HuH-7 (cell line): Measurements from ENCODE around the gene CLN3.
"Not testable (repeated sequence)": the region's sequence is repeated elsewhere in the genome, so short reads cannot be mapped to it uniquely, and the experiment has no call there.

Source experiments
- DNase-seq: peaks from one replicate; pipeline ENCODE4 v3.0.0; 2011; ENCODE audit warnings: low spot score

The CLN3 gene

DNA sequence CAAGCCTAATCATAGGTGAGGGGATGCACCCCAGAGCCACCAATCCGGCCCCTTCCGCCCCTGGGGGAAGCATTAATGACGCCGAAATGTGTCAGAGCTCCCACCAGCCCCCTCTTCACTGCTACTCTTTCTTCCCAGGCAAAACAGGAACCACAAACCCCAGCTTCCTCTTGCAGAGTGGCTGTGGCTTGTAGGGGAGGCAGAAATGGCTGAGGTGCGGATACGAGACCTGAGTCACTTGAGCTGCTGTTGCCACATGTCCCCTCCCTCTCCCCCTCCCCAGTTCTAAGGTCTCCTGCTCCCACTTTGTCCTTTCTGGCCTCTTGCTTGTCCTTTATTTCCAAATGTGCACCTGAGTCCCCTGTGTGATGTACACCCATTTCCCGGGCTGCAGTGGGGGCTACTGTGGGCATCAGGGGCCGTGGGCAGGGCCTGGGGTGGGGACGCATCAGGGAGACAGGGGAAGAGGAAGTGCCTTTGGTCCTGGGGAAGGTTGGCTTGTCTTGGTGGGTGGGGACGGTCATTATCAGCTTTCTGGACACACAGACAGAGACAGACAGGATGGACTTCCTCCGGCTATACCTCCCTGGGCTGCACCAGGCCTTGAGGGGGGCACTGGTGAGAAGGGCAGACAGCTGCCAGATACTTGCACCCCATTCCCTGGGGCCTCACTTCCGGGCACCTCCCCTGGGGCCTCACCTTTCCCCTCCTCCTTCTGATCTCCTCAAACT, 2.4 kb upstream of the CLN3 start, which contains the start of gene APOBR:
Gene APOBR (plus strand): TSS at position 523 of the 731 bp plus-strand sequence. CDS start 39 bp downstream, at position 562.
- DNase-seq: no peak

GRCh38 chr16:28492511-28492910, 637 bp upstream of the CLN3 start:
- DNase-seq: no peak

GRCh38 chr16:28491230-28491969, 474 bp downstream of the CLN3 start:
- peak; percentile 48 for DNase-seq

- DNase-seq: no peak
Measured at GRCh38 chr16:28486266-28486665, 5.6 kb downstream of the CLN3 start.

DNA sequence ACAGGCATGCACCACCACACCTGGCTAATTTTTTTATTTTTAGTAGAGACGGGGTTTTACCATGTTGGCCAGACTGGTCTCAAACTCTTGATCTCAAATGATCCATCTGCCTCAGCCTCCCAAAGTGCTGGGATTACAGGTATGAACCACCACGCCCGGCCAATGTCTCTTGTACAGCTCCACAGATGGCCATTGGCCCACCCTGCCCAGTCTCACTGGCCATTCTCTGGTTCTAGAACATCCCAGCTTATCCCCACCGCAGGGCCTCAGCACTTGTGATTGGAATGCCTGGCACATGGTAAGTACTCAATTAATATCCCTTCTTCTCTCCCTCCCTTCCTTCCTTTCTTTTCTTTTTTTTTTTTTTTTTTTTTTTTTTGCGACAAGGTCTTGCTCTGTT, 8.5 kb downstream of the CLN3 start:
- DNase-seq: not testable (repeated sequence)

DNA sequence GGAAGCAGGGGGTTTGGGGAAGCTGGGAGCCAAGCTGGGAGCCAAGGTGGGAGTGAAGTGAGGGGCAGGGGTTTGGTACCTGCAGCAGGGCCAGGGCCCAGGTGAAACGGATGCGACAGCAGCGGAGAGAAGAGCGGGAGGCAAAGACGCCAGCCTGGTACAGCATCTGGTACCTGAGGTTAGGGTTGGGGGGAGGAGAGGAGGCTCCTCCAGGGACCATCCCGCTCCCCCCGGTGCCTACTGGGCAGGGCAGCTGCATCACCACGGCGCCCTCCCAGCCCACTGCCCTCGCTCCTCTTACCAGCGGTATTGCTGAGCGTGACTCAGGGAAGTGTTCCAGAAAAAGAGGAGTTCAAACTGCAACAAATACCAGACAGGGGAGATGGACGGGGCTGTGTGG, 9.8 kb downstream of the CLN3 start:
- no peak for DNase-seq

GRCh38 chr16:28478506-28479180, 13.2 kb downstream of the CLN3 start:
- no peak for DNase-seq

- no peak for DNase-seq
Measured at GRCh38 chr16:28477311-28477920, 14.5 kb downstream of the CLN3 start.

DNA sequence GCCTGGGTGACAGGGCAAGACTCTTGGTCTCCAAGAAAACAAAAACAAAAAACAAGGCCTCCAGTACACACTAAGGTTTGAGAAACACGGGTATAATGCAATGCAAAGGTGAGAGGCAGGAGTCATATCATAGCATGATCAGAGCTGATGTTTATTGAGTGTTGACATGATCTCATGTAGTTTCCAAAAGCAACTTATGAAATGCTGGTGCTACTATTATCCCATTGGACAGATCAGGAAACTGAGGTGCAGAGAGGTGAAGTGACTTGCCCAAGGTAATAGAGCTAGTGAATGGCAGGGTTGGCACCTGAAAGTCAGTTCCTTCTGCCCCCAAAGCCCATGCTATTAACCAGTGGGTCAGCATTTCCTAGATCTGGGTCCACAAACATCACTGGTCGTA, 16.7 kb downstream of the CLN3 start:
- DNase-seq: no peak

- DNase-seq: no peak
Measured at GRCh38 chr16:28473714-28474265, 18.1 kb downstream of the CLN3 start.

DNA sequence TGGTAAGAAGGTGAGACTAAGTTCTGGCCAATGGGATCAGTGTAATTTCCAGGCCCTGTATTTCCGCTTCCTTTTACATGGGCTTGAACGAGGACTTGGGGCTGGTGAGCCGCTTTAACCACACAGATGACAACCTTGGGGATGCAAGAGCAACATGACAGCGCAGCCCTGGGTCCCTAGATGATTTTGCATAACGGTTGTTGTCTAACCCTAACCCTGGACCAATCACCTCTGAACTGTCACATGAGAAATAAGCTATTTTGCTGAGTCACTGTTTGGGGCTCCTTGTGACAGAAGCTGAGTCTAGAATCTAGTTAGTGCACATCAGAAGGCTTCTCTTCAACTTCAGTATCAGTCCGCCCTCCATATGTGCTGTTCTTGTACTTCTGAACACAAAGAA, 44.8 kb downstream of the CLN3 start:
- not testable (repeated sequence) for DNase-seq

DNA sequence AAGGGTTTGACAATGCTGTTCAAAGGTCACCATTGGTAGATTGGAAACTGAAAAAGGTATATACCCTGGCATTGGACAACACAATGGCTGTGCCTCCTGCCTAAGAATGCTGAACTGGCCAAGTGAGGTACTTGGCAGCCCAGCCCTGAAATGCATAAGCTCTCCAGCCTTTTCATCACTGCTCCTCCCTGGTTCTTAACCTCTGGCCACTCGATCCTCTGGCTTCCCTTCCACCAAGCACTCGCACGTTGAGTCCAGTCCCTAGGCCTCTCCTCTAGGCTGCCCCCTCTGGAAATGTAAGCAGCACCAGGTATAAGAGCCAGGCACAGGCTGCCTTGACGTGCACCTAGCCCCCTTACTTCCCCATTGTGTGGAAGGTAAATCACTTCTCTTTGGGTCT, 45.5 kb downstream of the CLN3 start:
- DNase-seq: not testable (repeated sequence)

- not testable (repeated sequence) for DNase-seq
Measured at GRCh38 chr16:28443943-28444342, 47.9 kb downstream of the CLN3 start.

GRCh38 chr16:28438899-28439298, 53.0 kb downstream of the CLN3 start:
- not testable (repeated sequence) for DNase-seq

DNA sequence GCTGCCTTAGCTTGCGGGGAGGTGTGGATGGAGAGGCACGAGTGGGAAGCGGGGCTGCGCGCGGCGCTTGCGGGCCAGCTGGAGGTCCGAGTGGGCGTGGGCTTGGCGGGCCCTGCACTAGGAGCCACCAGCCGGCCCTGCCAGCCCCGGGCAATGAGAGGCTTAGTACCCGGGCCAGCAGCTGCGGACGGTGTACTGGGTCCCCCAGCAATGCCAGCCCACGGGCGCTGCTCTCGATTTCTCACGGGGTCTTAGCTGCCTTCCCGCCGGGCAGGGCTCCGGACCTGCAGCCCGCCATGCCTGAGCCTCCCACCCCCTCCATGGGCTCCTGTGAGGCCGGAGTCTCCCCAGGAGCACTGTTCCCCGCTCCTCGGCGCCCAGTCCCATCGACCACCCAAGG, 56.5 kb downstream of the CLN3 start:
- DNase-seq: not testable (repeated sequence)
